IPS-20b (cell line): Measurements from ENCODE around the gene HYOU1.

ENCODE experiments used
- H3K27ac ChIP-seq: one replicate; pipeline ENCODE4 v1.5.1; 2013; ENCODE audit warnings: low read length
- H3K27me3 ChIP-seq: 2 replicates; pipeline ENCODE4 v1.6.1; 2013; ENCODE audit warnings: mild to moderate bottlenecking, low read length, inconsistent platforms; ENCODE audit not compliant: insufficient read depth
- H3K36me3 ChIP-seq: 2 replicates; pipeline ENCODE4 v1.6.1; 2013; ENCODE audit warnings: low read depth, mild to moderate bottlenecking, inconsistent platforms, low read length, moderate library complexity; ENCODE audit not compliant: insufficient read depth
- H3K4me1 ChIP-seq: 2 replicates; pipeline ENCODE4 v1.6.1; 2013; ENCODE audit warnings: mild to moderate bottlenecking, control low read depth, inconsistent platforms, low read length, moderate library complexity; ENCODE audit not compliant: insufficient read depth
- H3K4me3 ChIP-seq: 2 replicates; pipeline ENCODE4 v1.5.1; 2013; ENCODE audit warnings: mild to moderate bottlenecking, low read length, inconsistent platforms
- H3K9ac ChIP-seq: 2 replicates; pipeline ENCODE4 v1.6.1; 2013; ENCODE audit warnings: low read depth, mild to moderate bottlenecking, inconsistent platforms, low read length, moderate library complexity
- H3K9me3 ChIP-seq: 2 replicates; pipeline ENCODE4 v1.6.1; 2013; ENCODE audit warnings: mild to moderate bottlenecking, low read depth, low read length, inconsistent platforms; ENCODE audit not compliant: insufficient read depth

Gene HYOU1

GRCh38 chr11:119012629-119013170, 44.3 kb downstream of the HYOU1 start:
- H3K27ac ChIP-seq, result no peak overlapping the region
- H3K36me3 ChIP-seq, result peaks cover 91% of the 10 kb centered on the region
- no peak overlapping the region for H3K9ac ChIP-seq
- no peaks in the 10 kb centered on the region for H3K27me3 ChIP-seq
- H3K4me1 ChIP-seq, result peaks cover 5% of the 10 kb centered on the region; the same call in 1 of the 2 replicates
- H3K9me3 ChIP-seq, result no peaks in the 10 kb centered on the region
- no peak overlapping the region for H3K4me3 ChIP-seq

- H3K9me3 ChIP-seq, result no peaks in the 10 kb centered on the region
- H3K4me1 ChIP-seq, result peaks cover 2% of the 10 kb centered on the region; the same call in 1 of the 2 replicates
- H3K27ac ChIP-seq, result no peak overlapping the region
- H3K9ac ChIP-seq, result no peak overlapping the region
- peaks cover 90% of the 10 kb centered on the region for H3K36me3 ChIP-seq
- no peaks in the 10 kb centered on the region for H3K27me3 ChIP-seq
- no peak overlapping the region for H3K4me3 ChIP-seq
Observed at GRCh38 chr11:119011476-119012053, 45.4 kb downstream of the HYOU1 start.

DNA sequence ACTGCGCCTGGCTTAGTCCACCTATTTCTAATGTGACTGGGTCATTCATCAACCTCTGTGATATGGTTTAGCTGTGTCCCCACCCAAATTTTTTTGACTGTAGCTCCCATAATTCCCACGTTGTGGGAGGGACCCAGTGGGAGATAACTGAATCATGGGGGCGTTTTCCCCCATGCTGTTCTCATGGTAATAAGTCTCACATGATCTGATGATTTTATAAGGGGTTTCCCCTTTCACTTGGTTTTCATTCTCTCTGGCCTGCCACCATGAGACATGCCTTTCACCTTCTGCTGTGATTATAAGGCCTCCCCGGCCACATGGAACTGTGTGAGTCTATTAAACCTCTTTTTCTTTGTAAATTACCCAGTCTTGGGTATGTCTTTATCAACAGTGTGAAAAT, 50.3 kb downstream of the HYOU1 start:
- no peaks in the 10 kb centered on the region for H3K9me3 ChIP-seq
- no peaks in the 10 kb centered on the region for H3K27me3 ChIP-seq
- no peak overlapping the region for H3K9ac ChIP-seq
- no peak overlapping the region for H3K27ac ChIP-seq
- no peak overlapping the region for H3K4me3 ChIP-seq
- peaks cover 84% of the 10 kb centered on the region for H3K36me3 ChIP-seq
- H3K4me1 ChIP-seq, result no peaks in the 10 kb centered on the region

DNA sequence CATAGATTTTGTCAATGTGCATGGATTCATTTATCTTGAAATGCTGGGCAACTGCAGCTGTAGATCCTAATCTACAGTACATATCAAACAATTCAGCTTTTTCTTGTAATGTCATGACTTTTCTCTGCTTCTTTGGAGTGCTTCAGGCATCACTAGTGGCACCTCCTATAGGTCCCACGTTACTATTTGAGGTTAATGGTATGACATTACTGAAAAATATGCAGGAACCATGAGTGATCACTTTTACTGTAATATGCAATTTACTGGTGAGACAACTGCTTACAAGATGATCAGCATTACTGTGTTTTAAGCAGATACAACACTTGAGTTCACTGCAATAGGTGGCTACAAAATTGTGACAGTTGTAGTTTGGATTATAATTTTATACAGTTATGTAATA, 56.1 kb downstream of the HYOU1 start:
- Histone ChIP-seq H3K9me3 (no peaks in the 10 kb centered on the region), H3K4me3 (no peak overlapping the region), H3K27me3 (no peaks in the 10 kb centered on the region), H3K4me1 (peaks cover 8% of the 10 kb centered on the region), H3K9ac (no peak overlapping the region), H3K36me3 (peaks cover 64% of the 10 kb centered on the region), H3K27ac (no peak overlapping the region)

- peaks cover 8% of the 10 kb centered on the region for H3K4me1 ChIP-seq
- peak overlapping the region; percentile 95 for H3K9ac ChIP-seq
- no peaks in the 10 kb centered on the region for H3K27me3 ChIP-seq
- peaks cover 48% of the 10 kb centered on the region for H3K36me3 ChIP-seq
- peak overlapping the region; percentile 59 for H3K27ac ChIP-seq
- no peaks in the 10 kb centered on the region for H3K9me3 ChIP-seq
- H3K4me3 ChIP-seq, result peak overlapping the region; percentile 96
Observed at GRCh38 chr11:118998822-118999221, 58.2 kb downstream of the HYOU1 start.

GRCh38 chr11:118998388-118998717, 58.7 kb downstream of the HYOU1 start:
- Histone ChIP-seq H3K36me3 (peaks cover 45% of the 10 kb centered on the region), H3K9ac (peak overlapping the region; percentile 95), H3K27ac (peak overlapping the region; percentile 59), H3K9me3 (no peaks in the 10 kb centered on the region), H3K27me3 (no peaks in the 10 kb centered on the region), H3K4me1 (peaks cover 8% of the 10 kb centered on the region), H3K4me3 (peak overlapping the region; percentile 96)

GRCh38 chr11:118997627-118998387, 59.2 kb downstream of the HYOU1 start, which contains the start of gene CENATAC:
Gene CENATAC (plus strand): TSS chr11:118998138. CDS start chr11:118998198, 60 bp downstream.
- peak within 1 kb of the TSS; percentile 95 for H3K9ac ChIP-seq
- peaks cover 8% of the 10 kb centered on the region for H3K4me1 ChIP-seq
- peak within 1 kb of the TSS; percentile 96 for H3K4me3 ChIP-seq
- H3K27me3 ChIP-seq, result no peaks in the 10 kb centered on the region
- no peaks in the 10 kb centered on the region for H3K9me3 ChIP-seq
- H3K36me3 ChIP-seq, result peaks cover 39% of the 10 kb centered on the region
- peak within 1 kb of the TSS; percentile 84 for H3K27ac ChIP-seq

GRCh38 chr11:118996926-118997626, 59.9 kb downstream of the HYOU1 start:
- Histone ChIP-seq H3K4me3 (peak overlapping the region; percentile 96), H3K27me3 (no peaks in the 10 kb centered on the region), H3K9ac (peak overlapping the region; percentile 95), H3K4me1 (peaks cover 8% of the 10 kb centered on the region), H3K27ac (peak overlapping the region; percentile 84), H3K36me3 (peaks cover 32% of the 10 kb centered on the region), H3K9me3 (no peaks in the 10 kb centered on the region)
